ENCODE data around the gene MECP2. TPM values are rescaled to one million over a fixed set of nuclear protein-coding genes. Genes with fewer than 3 reads are reported as not detected.

Gene MECP2
- total RNA-seq, 1 donor from 2014 or later: 60.0 TPM

DNA sequence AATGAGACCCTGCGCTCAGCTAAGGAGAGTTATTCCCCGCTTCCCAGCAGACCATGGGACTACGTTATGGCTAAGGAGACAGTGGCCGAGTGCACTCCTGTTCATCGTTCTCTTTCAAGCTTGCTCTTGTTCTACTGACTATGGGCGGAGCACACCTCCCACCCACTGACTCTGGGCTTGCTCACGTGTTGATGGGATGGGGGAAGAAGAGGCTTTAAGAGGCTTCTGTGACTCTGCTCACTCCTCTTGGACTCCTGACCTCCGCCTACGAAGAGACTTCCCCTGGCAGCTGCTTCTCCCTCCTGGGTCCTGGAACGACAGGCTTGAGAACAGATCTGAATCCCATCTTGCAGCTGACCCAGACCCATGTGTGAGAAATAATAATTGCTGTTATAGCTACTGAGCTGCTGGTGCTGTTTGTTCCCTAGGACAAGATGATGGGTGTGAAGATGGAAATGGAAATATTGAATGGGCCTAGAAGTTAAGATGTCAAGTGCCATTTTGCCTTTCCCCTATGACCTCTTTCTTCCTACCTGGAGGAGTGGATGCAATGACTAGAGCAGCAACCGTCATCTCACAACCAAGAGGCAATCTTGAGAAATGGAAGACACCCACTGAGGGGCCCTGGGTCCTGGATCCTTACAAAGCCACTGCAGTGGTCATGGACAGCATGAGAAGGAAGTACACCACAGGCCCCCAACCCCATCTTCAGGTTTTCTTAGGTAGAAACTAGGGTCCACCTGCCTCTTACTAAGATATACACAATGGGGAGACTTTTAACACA lies 39.1 kb downstream of the MECP2 start:
- H3K4me1 Mint-ChIP-seq (ENCODE audit: low read depth, unreplicated experiment): peaks cover 45% of the 10 kb centered on the region
- H3K9me3 Mint-ChIP-seq (ENCODE audit: unreplicated experiment): peaks cover 1% of the 10 kb centered on the region
- H3K27me3 Mint-ChIP-seq (ENCODE audit: unreplicated experiment): peaks cover 13% of the 10 kb centered on the region
- no peaks in the 10 kb centered on the region for H3K36me3 Mint-ChIP-seq (ENCODE audit: unreplicated experiment)
- peak overlapping the region; percentile 38 for H3K27ac Mint-ChIP-seq (ENCODE audit: unreplicated experiment)
- TF ChIP-seq, protein P1, sequence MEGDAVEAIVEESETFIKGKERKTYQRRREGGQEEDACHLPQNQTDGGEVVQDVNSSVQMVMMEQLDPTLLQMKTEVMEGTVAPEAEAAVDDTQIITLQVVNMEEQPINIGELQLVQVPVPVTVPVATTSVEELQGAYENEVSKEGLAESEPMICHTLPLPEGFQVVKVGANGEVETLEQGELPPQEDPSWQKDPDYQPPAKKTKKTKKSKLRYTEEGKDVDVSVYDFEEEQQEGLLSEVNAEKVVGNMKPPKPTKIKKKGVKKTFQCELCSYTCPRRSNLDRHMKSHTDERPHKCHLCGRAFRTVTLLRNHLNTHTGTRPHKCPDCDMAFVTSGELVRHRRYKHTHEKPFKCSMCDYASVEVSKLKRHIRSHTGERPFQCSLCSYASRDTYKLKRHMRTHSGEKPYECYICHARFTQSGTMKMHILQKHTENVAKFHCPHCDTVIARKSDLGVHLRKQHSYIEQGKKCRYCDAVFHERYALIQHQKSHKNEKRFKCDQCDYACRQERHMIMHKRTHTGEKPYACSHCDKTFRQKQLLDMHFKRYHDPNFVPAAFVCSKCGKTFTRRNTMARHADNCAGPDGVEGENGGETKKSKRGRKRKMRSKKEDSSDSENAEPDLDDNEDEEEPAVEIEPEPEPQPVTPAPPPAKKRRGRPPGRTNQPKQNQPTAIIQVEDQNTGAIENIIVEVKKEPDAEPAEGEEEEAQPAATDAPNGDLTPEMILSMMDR (IDR thresholded peaks at IDR 0.05; ENCODE audit: partially characterized antibody, unreplicated experiment): no peak
- H3K4me3 Mint-ChIP-seq (ENCODE audit: unreplicated experiment): peak overlapping the region; percentile 30
- no peak for DNase-seq

DNA sequence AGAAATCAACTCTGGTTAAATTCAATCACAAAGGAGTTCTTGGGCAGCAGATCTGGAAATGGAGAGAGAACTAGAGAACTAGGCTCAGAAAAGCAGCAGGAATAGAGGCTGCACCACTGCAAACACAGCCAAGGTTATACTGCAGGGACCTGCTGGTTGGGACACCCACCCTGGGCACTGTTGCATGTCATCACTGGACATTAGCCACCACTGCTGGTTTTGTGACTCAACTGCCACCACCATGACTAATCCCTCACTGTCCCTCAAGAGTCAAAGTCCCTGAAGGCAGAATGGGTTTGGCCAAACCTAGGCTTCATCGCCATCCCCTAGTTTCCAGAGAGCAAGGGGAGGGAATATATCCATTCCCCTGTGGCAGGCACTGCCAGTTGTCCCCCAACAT lies 39.7 kb downstream of the MECP2 start:
- peaks cover 45% of the 10 kb centered on the region for H3K4me1 Mint-ChIP-seq (ENCODE audit: low read depth, unreplicated experiment)
- peaks cover 13% of the 10 kb centered on the region for H3K27me3 Mint-ChIP-seq (ENCODE audit: unreplicated experiment)
- H3K4me3 Mint-ChIP-seq (ENCODE audit: unreplicated experiment): no peak overlapping the region
- no peak for DNase-seq
- no peaks in the 10 kb centered on the region for H3K36me3 Mint-ChIP-seq (ENCODE audit: unreplicated experiment)
- no peak overlapping the region for H3K27ac Mint-ChIP-seq (ENCODE audit: unreplicated experiment)
- peaks cover 1% of the 10 kb centered on the region for H3K9me3 Mint-ChIP-seq (ENCODE audit: unreplicated experiment)
- TF ChIP-seq, protein P1 (IDR thresholded peaks at IDR 0.05; ENCODE audit: partially characterized antibody, unreplicated experiment): no peak

DNA sequence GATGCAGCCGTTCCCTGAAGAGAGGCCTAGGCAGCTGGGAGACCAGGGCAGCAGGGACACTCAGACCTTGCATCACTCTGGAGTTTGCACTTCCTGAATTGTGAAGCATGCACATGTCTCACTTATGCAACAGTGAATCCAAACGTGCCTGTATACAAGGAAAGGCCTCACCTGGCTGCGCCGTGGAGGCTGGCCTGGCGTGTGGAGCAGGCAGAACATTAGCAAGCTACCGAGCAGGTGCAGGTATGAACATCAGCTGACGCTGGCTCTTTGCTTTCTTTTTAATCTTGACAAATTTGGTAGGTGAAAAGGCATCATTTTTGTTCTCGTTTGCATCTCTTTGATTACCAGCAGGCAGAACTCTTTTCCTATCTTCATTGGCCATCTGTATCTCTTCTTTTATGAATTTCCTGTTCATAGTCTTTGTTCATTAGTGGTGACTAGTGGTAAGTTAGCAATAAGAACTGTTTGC lies 40.7 kb downstream of the MECP2 start:
- DNase-seq: no peak
- Mint-ChIP-seq H3K4me1 (ENCODE audit: low read depth, unreplicated experiment) (peaks cover 41% of the 10 kb centered on the region), H3K36me3 (ENCODE audit: unreplicated experiment) (no peaks in the 10 kb centered on the region), H3K27me3 (ENCODE audit: unreplicated experiment) (peaks cover 13% of the 10 kb centered on the region), H3K4me3 (ENCODE audit: unreplicated experiment) (no peak overlapping the region), H3K27ac (ENCODE audit: unreplicated experiment) (no peak overlapping the region), H3K9me3 (ENCODE audit: unreplicated experiment) (no peaks in the 10 kb centered on the region)
- TF ChIP-seq, protein P1 (IDR thresholded peaks at IDR 0.05; ENCODE audit: partially characterized antibody, unreplicated experiment): no peak

DNA sequence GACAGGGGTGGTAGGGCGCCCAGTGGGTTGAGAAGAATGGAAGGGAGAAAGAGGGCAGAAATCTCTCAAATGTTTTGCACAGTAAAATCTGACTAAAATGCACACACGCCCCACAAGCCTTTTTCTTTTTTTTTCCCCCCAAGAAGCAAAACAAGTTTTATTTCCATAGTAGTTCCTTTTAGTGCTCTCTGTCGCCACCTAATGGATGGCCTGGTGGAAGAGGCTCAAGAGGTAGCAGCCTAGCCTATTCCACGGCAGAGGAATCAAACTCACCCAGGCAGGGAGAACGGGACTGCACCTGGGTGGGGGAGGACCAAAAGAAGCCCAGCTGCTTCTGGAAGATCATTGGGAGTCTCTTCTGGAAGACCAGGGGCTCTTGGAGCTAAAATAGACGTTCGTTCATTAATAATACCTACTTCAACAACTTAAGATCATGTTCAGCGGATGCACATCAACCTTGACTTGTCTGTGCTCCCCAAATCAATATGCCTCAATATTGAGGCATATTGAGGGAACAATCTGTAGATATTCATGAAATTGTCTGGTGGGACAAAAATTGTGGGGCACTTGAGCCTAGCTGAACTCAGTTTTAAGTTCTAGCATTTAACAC lies 46.2 kb downstream of the MECP2 start:
- DNase-seq: peak; percentile 65
- peaks cover 2% of the 10 kb centered on the region for H3K27me3 Mint-ChIP-seq (ENCODE audit: unreplicated experiment)
- TF ChIP-seq, protein P1 (IDR thresholded peaks at IDR 0.05; ENCODE audit: partially characterized antibody, unreplicated experiment): peak; percentile 59
- no peaks in the 10 kb centered on the region for H3K9me3 Mint-ChIP-seq (ENCODE audit: unreplicated experiment)
- no peak overlapping the region for H3K27ac Mint-ChIP-seq (ENCODE audit: unreplicated experiment)
- peaks cover 34% of the 10 kb centered on the region for H3K4me1 Mint-ChIP-seq (ENCODE audit: low read depth, unreplicated experiment)
- H3K36me3 Mint-ChIP-seq (ENCODE audit: unreplicated experiment): no peaks in the 10 kb centered on the region
- H3K4me3 Mint-ChIP-seq (ENCODE audit: unreplicated experiment): no peak overlapping the region

- H3K9me3 Mint-ChIP-seq (ENCODE audit: unreplicated experiment): no peaks in the 10 kb centered on the region
Observed at GRCh38 chrX:154050113-154050495, 47.4 kb downstream of the MECP2 start.

More at GRCh38 chrX:154050113-154050495, 47.4 kb downstream of the MECP2 start:
- Mint-ChIP-seq H3K27ac (ENCODE audit: unreplicated experiment) (peak overlapping the region; percentile 43), H3K36me3 (ENCODE audit: unreplicated experiment) (no peaks in the 10 kb centered on the region), H3K4me1 (ENCODE audit: low read depth, unreplicated experiment) (peaks cover 41% of the 10 kb centered on the region), H3K4me3 (ENCODE audit: unreplicated experiment) (peak overlapping the region; percentile 46), H3K27me3 (ENCODE audit: unreplicated experiment) (peaks cover 2% of the 10 kb centered on the region)
- TF ChIP-seq, protein P1 (IDR thresholded peaks at IDR 0.05; ENCODE audit: partially characterized antibody, unreplicated experiment): no peak
- no peak for DNase-seq

Data from glutamatergic neuron (in vitro differentiated cells).